NT2/D1 (cell line): Measurements from ENCODE around the gene SOWAHC.

Experiments used
- SUZ12 ChIP-seq: IDR thresholded peaks from 2 replicates; pipeline ENCODE4 v1.6.1; 2011; ENCODE audit not compliant: insufficient read length, insufficient read depth; ENCODE audit errors: extremely low read depth
- ZNF274 ChIP-seq: IDR thresholded peaks from 2 replicates; pipeline ENCODE4 v1.6.1; 2011; ENCODE audit warnings: mild to moderate bottlenecking, low read depth, low read length

GRCh38 chr2:109655287-109655686 lies 41.1 kb downstream of the SOWAHC start:
- TF ChIP-seq SUZ12, result no peak
- no peak for TF ChIP-seq ZNF274
